Measurements from ENCODE around the gene BGLAP.

The BGLAP gene

DNA sequence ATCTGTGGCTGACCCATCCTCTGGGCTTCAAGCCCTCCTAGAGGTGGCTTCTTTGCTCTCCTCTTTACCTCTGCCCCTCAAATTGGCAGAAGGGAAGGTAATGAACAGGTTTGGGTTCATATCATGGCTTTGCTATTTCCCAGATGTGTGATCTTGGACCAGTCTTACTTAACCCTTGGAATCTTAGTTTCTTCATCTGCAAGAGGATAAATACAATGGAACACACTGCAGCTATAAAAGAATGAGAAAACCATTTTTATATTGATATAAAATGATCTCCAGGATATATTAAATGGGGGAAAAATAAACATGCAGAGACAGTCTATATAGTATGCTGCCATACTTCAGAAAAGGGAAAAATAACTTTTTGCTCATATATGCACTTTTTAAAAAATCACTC lies 47.9 kb downstream of the BGLAP start:
- no peak for DNase-seq (ENCODE audit: low read depth in 2 of 2, low spot score in 1 of 2)

DNA sequence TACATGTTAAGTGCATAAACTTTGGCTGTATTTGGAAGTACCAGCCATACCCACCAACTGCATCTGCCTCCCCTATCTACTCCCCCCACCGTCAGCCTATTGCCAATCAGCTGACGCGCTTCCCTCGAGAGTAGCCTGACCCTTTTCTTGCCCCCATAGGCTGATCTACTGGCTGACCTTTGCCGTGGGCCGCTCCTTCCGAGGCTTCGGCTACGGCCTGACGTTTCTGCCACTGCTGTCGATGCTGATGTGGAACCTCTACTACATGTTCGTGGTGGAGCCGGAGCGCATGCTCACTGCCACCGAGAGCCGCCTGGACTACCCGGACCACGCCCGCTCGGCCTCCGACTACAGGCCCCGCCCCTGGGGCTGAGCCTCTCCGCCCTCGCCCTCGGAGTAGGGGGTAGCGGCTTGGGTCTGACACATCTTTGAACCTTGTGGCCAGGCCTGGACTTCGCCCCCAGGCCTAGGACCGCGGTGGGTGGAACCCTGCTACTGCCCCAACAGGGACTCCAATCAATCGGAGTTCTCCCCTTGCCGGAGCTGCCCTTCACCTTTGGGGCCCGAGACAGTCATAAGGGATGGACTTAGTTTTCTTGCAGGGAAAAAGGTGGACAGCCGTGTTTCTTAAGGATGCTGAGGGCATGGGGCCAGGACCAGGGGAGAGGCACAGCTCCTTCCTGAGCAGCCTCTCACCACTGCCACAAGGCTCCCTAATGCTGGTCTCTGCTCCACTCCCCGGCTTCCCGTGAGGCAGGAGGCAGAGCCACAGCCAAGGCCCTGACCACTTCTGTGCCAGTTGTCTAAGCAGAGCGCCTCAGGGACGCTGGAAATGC lies 49.5 kb downstream of the BGLAP start:
- DNase-seq (ENCODE audit: low read depth in 2 of 2, low spot score in 1 of 2): no peak
